ENCODE measurements around the gene LRRC4C. TPM values are rescaled to one million over a fixed set of nuclear protein-coding genes. Genes with fewer than 3 reads are reported as not detected.

Gene LRRC4C
- total RNA-seq, 1 donor from 2014 or later: 5.5 TPM

- H3K27me3 Mint-ChIP-seq (ENCODE audit: low read depth): no peaks in the 10 kb centered on the region
- peaks cover 2% of the 10 kb centered on the region for H3K9me3 Mint-ChIP-seq
- no peak overlapping the region for H3K27ac Mint-ChIP-seq (ENCODE audit: unreplicated experiment)
- no peak for TF ChIP-seq CTCF (conservative IDR thresholded peaks at IDR 0.05)
- H3K4me1 Mint-ChIP-seq: peaks cover 9% of the 10 kb centered on the region
- H3K36me3 Mint-ChIP-seq (ENCODE audit: low read depth): no peaks in the 10 kb centered on the region
- no peak overlapping the region for H3K4me3 Mint-ChIP-seq
- no peak for DNase-seq (ENCODE audit: low read depth, low spot score)
These were observed 1071.2 kb downstream of the LRRC4C start for GRCh38 chr11:40388097-40388818.

GRCh38 chr11:40387240-40387980 lies 1072.0 kb downstream of the LRRC4C start:
- Mint-ChIP-seq H3K9me3 (no peaks in the 10 kb centered on the region), H3K4me3 (no peak overlapping the region), H3K4me1 (peaks cover 4% of the 10 kb centered on the region), H3K27me3 (ENCODE audit: low read depth) (no peaks in the 10 kb centered on the region), H3K27ac (ENCODE audit: unreplicated experiment) (no peak overlapping the region), H3K36me3 (ENCODE audit: low read depth) (no peaks in the 10 kb centered on the region)
- no peak for DNase-seq (ENCODE audit: low read depth, low spot score)
- no peak for TF ChIP-seq CTCF (conservative IDR thresholded peaks at IDR 0.05)

GRCh38 chr11:40384991-40385390 lies 1074.5 kb downstream of the LRRC4C start:
- Mint-ChIP-seq H3K4me3 (no peak overlapping the region), H3K9me3 (no peaks in the 10 kb centered on the region), H3K27me3 (ENCODE audit: low read depth) (no peaks in the 10 kb centered on the region), H3K27ac (ENCODE audit: unreplicated experiment) (no peak overlapping the region), H3K4me1 (peaks cover 4% of the 10 kb centered on the region), H3K36me3 (ENCODE audit: low read depth) (no peaks in the 10 kb centered on the region)
- DNase-seq (ENCODE audit: low read depth, low spot score): no peak
- TF ChIP-seq CTCF (conservative IDR thresholded peaks at IDR 0.05): no peak

- no peak for TF ChIP-seq CTCF (conservative IDR thresholded peaks at IDR 0.05)
- Mint-ChIP-seq H3K9me3 (no peaks in the 10 kb centered on the region), H3K27me3 (ENCODE audit: low read depth) (no peaks in the 10 kb centered on the region), H3K27ac (ENCODE audit: unreplicated experiment) (no peak overlapping the region), H3K4me3 (no peak overlapping the region), H3K4me1 (peaks cover 4% of the 10 kb centered on the region), H3K36me3 (ENCODE audit: low read depth) (no peaks in the 10 kb centered on the region)
- no peak for DNase-seq (ENCODE audit: low read depth, low spot score)
These were observed 1078.0 kb downstream of the LRRC4C start for GRCh38 chr11:40381481-40381880.

- H3K27ac Mint-ChIP-seq (ENCODE audit: unreplicated experiment): no peak overlapping the region
- no peaks in the 10 kb centered on the region for H3K36me3 Mint-ChIP-seq (ENCODE audit: low read depth)
- no peaks in the 10 kb centered on the region for H3K27me3 Mint-ChIP-seq (ENCODE audit: low read depth)
- no peak overlapping the region for H3K4me3 Mint-ChIP-seq
- DNase-seq (ENCODE audit: low read depth, low spot score): no peak
- no peaks in the 10 kb centered on the region for H3K9me3 Mint-ChIP-seq
- no peak for TF ChIP-seq CTCF (conservative IDR thresholded peaks at IDR 0.05)
- no peaks in the 10 kb centered on the region for H3K4me1 Mint-ChIP-seq
These were observed 1078.6 kb downstream of the LRRC4C start for GRCh38 chr11:40380835-40381234.

All from neural crest cell (in vitro differentiated cells).